ENCODE measurements around the gene ELAVL3.

Gene ELAVL3

DNA sequence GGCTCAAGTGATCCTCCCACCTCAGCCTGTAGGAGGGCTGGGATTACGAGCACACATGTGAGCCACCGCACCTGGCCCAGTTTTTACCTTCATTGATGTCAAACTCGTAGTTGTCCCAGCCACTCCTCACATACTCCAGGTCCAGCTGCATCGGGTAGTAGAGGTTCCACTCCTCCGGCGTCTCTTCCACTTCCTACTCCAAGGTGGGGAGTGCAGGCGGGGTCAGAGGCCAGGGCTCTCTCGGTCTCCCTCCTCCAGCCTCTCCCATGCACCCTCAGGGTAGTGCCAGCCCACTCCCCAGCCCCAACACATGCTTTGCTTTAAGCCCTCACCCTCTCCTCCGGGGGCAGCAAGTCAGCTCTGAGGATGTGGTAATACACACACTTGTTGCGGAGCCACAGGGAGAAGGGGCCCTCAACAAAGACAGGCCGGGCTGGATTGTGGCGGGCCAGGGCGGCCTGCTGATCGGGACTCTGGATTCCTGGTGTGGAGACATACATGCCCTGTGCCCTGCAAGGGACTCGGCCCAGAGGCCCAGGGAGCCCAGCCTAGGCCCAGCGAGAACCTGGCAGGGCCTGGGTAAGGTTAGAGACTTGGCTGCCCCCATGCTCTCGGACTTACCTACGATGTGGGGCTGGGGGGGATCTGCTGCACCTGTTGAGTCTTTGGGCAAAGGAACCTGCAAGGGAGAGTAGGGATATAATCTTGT, 26.7 kb upstream of the ELAVL3 start:
- no peaks in the 10 kb centered on the region for H4K20me1 ChIP-seq (ENCODE audit: insufficient read depth, low read length)
- H3K9ac ChIP-seq (ENCODE audit: low read depth, low read length): peak overlapping the region; percentile 84; the same call in 1 of the 2 replicates
- no peak for TF ChIP-seq EZH2 (IDR thresholded peaks at IDR 0.05; ENCODE audit: borderline replicate concordance, low read depth, low read length, severe bottlenecking)
- TF ChIP-seq, protein P1, sequence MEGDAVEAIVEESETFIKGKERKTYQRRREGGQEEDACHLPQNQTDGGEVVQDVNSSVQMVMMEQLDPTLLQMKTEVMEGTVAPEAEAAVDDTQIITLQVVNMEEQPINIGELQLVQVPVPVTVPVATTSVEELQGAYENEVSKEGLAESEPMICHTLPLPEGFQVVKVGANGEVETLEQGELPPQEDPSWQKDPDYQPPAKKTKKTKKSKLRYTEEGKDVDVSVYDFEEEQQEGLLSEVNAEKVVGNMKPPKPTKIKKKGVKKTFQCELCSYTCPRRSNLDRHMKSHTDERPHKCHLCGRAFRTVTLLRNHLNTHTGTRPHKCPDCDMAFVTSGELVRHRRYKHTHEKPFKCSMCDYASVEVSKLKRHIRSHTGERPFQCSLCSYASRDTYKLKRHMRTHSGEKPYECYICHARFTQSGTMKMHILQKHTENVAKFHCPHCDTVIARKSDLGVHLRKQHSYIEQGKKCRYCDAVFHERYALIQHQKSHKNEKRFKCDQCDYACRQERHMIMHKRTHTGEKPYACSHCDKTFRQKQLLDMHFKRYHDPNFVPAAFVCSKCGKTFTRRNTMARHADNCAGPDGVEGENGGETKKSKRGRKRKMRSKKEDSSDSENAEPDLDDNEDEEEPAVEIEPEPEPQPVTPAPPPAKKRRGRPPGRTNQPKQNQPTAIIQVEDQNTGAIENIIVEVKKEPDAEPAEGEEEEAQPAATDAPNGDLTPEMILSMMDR (IDR thresholded peaks at IDR 0.05; ENCODE audit: borderline replicate concordance, extremely low read depth, low read length, poor library complexity, severe bottlenecking): no peak
- no peak for ATAC-seq (ENCODE audit: insufficient read depth, low read depth)
- peaks cover 13% of the 10 kb centered on the region for H3K79me2 ChIP-seq (ENCODE audit: insufficient read depth, low read length)
- H3K27ac ChIP-seq (ENCODE audit: low read length): no peak overlapping the region
- DNase-seq: no peak
- H3K4me3 ChIP-seq (ENCODE audit: low read depth in 1 of 2, low read length in 2 of 2): no peak overlapping the region
- no peaks in the 10 kb centered on the region for H3K27me3 ChIP-seq (ENCODE audit: insufficient read depth, low read length, poor library complexity)
- H2AFZ ChIP-seq (ENCODE audit: low read depth, low read length): no peak overlapping the region
- H3K4me2 ChIP-seq (ENCODE audit: insufficient read depth, low read length): peak overlapping the region; percentile 95
- H3K4me1 ChIP-seq (ENCODE audit: insufficient read depth, low read length): peaks cover 29% of the 10 kb centered on the region
- H3K36me3 ChIP-seq (ENCODE audit: insufficient read depth, low read length): peaks cover 17% of the 10 kb centered on the region
- no peaks in the 10 kb centered on the region for H3K9me3 ChIP-seq (ENCODE audit: insufficient read depth, low read length, severe bottlenecking)

DNA sequence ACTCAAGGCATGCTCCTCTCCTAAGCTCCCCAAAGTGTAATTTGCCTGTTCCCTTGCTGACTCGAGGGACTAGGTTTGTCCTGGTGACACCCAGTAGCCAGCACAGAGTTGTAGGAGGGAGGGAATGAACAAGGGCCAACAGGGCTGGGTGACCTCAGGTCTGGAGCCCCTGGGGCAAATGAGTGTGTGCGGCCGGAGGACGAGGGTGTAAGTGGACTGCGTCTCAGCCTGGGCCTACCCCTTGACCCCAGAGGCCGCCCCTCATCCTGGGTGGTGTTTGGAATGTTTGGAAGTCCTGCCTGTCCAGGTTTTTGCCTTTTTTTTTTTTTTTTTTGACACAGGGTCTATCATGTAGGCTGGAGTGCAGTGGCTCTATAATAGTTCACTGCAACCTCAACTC, 26.1 kb upstream of the ELAVL3 start:
- Histone ChIP-seq H3K36me3 (ENCODE audit: insufficient read depth, low read length) (peaks cover 12% of the 10 kb centered on the region), H4K20me1 (ENCODE audit: insufficient read depth, low read length) (no peaks in the 10 kb centered on the region), H3K4me1 (ENCODE audit: insufficient read depth, low read length) (peaks cover 29% of the 10 kb centered on the region), H3K4me3 (ENCODE audit: low read depth in 1 of 2, low read length in 2 of 2) (peak overlapping the region in 1 of 2 experiments; percentile 76; a peak in 2 of 4 replicates), H3K27ac (ENCODE audit: low read length) (peak overlapping the region; percentile 2; the same call in 1 of the 2 replicates), H3K9me3 (ENCODE audit: insufficient read depth, low read length, severe bottlenecking) (no peaks in the 10 kb centered on the region), H3K4me2 (ENCODE audit: insufficient read depth, low read length) (peak overlapping the region; percentile 95), H3K9ac (ENCODE audit: low read depth, low read length) (peak overlapping the region; percentile 84), H3K27me3 (ENCODE audit: insufficient read depth, low read length, poor library complexity) (no peaks in the 10 kb centered on the region), H2AFZ (ENCODE audit: low read depth, low read length) (no peak overlapping the region), H3K79me2 (ENCODE audit: insufficient read depth, low read length) (peaks cover 13% of the 10 kb centered on the region)
- ATAC-seq (ENCODE audit: insufficient read depth, low read depth): no peak
- TF ChIP-seq, protein P1 (IDR thresholded peaks at IDR 0.05; ENCODE audit: borderline replicate concordance, extremely low read depth, low read length, poor library complexity, severe bottlenecking): no peak
- no peak for TF ChIP-seq EZH2 (IDR thresholded peaks at IDR 0.05; ENCODE audit: borderline replicate concordance, low read depth, low read length, severe bottlenecking)
- no peak for DNase-seq

DNA sequence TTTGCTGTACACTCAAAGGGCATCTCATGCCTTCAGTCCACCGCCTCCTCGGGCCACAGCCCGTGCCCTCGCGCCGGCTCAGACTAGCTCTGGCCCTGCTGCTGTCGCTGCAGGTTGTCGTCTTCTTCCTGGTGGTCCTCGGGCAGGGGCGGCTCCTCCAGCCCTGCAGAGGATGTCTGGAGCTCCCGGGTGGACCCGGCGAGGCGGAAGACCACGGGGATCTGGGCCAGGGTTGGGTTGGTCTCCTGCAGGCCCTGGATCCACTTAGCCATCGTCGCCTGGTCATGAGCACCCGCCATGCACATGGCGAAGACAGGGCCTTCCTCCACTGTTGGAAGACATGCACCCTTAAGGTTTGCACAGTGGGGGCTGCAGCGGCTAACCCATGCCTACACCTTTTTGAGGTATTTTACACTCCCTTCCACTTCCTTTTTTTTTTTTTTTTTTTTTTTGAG, 25.3 kb upstream of the ELAVL3 start:
- peak overlapping the region; percentile 84 for H3K9ac ChIP-seq (ENCODE audit: low read depth, low read length)
- no peak for TF ChIP-seq EZH2 (IDR thresholded peaks at IDR 0.05; ENCODE audit: borderline replicate concordance, low read depth, low read length, severe bottlenecking)
- TF ChIP-seq, protein P1 (IDR thresholded peaks at IDR 0.05; ENCODE audit: borderline replicate concordance, extremely low read depth, low read length, poor library complexity, severe bottlenecking): no peak
- peak overlapping the region; percentile 89 for H2AFZ ChIP-seq (ENCODE audit: low read depth, low read length)
- peak overlapping the region; percentile 92 for H3K27ac ChIP-seq (ENCODE audit: low read length)
- ATAC-seq (ENCODE audit: insufficient read depth, low read depth): peak; percentile 41
- H3K36me3 ChIP-seq (ENCODE audit: insufficient read depth, low read length): peaks cover 7% of the 10 kb centered on the region
- peaks cover 13% of the 10 kb centered on the region for H3K79me2 ChIP-seq (ENCODE audit: insufficient read depth, low read length)
- DNase-seq: no peak
- H3K4me1 ChIP-seq (ENCODE audit: insufficient read depth, low read length): peaks cover 29% of the 10 kb centered on the region
- H3K4me3 ChIP-seq (ENCODE audit: low read depth in 1 of 2, low read length in 2 of 2): peak overlapping the region; percentile 76 to 88
- no peaks in the 10 kb centered on the region for H3K9me3 ChIP-seq (ENCODE audit: insufficient read depth, low read length, severe bottlenecking)
- no peaks in the 10 kb centered on the region for H3K27me3 ChIP-seq (ENCODE audit: insufficient read depth, low read length, poor library complexity)
- H4K20me1 ChIP-seq (ENCODE audit: insufficient read depth, low read length): no peaks in the 10 kb centered on the region
- peak overlapping the region; percentile 95 for H3K4me2 ChIP-seq (ENCODE audit: insufficient read depth, low read length)
